Esophagus (tissue), 2 donors: ENCODE measurements around the gene LRRIQ3. TPM values are rescaled to one million over a fixed set of nuclear protein-coding genes. Genes with fewer than 3 reads are reported as not detected.

Experiments used
- H3K27ac ChIP-seq, 2 donors: one replicate each; pipeline ENCODE4 v1.5.1; 2013; ENCODE audit warnings: low read depth in 2 of 2, mild to moderate bottlenecking in 2 of 2, inconsistent platforms in 1 of 2, low read length in 1 of 2, moderate library complexity in 1 of 2
- H3K27me3 ChIP-seq, 2 donors: one replicate each; pipeline ENCODE4 v1.6.1; 2013; ENCODE audit warnings: low read length in 2 of 2, control low read depth in 1 of 2, mild to moderate bottlenecking in 1 of 2; ENCODE audit not compliant: insufficient read depth in 2 of 2, control insufficient read depth in 1 of 2
- H3K36me3 ChIP-seq, 2 donors: one replicate each; pipeline ENCODE4 v1.6.1; 2013; ENCODE audit warnings: low read length in 1 of 2; ENCODE audit not compliant: control insufficient read depth in 2 of 2, insufficient read depth in 2 of 2
- H3K4me1 ChIP-seq, 2 donors: one replicate each; pipeline ENCODE4 v1.6.1; 2013; ENCODE audit warnings: low read length in 1 of 2; ENCODE audit not compliant: control insufficient read depth in 2 of 2, insufficient read depth in 2 of 2
- H3K4me3 ChIP-seq, 2 donors: one replicate each; pipeline ENCODE4 v1.5.1; 2013; ENCODE audit warnings: low read length in 2 of 2, mild to moderate bottlenecking in 2 of 2, low read depth in 1 of 2, moderate library complexity in 1 of 2
- H3K9me3 ChIP-seq, 2 donors: one replicate each; pipeline ENCODE4 v1.6.1; 2013; ENCODE audit warnings: mild to moderate bottlenecking in 2 of 2, low read depth in 1 of 2, low read length in 1 of 2, moderate library complexity in 1 of 2; ENCODE audit not compliant: control insufficient read depth in 2 of 2, insufficient read depth in 1 of 2
- WGBS, 2 donors: extraction: QIAGEN DNeasy Blood & Tissue Kit; methylation state at CpG; one replicate each; pipeline ENCODE4 v1.1.7; 2013; 5-methylcytosine and 5-hydroxymethylcytosine counted together
- polyA plus RNA-seq, 2 donors: library from polyadenylated mRNA; stranded (reverse); fragments of 200-250 nt; gene quantifications; one replicate each; pipeline ENCODE4 v1.2.3, GENCODE V29; 2013
- donor health status: healthy with polysubstance abuse.
- donor health status: Bipolar disorder and iron deficiency.

The LRRIQ3 gene
- polyA plus RNA-seq, 2 donors: 0.26 to 0.35 TPM

DNA sequence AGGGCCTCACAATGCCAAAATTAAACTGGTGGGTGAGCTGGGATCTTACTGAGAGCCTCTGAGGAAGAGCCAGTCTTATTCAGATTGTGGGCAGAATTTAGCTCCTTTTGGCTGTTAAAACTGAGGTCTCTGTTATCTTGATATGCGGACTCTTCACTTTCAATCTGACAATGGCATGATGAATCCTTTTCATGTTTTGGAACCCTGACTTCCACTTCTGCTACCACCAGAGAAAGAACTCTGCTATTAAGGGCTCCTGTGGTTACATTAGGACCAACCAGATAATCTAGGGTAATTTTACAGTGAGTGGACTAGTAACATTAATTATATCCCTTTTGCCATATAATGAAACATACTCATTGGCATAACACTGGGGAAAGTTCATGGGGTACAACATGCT is 219.0 kb downstream of the LRRIQ3 start:
- no peaks in the 10 kb centered on the region for H3K9me3 ChIP-seq
- 88 to 92% methylated on average over 1 of the region's 1 CpG for WGBS, 2 donors
- H3K4me3 ChIP-seq: no peak overlapping the region
- H3K36me3 ChIP-seq: no peaks in the 10 kb centered on the region
- H3K27me3 ChIP-seq: no peaks in the 10 kb centered on the region
- H3K27ac ChIP-seq: no peak overlapping the region
- no peaks in the 10 kb centered on the region for H3K4me1 ChIP-seq

Other genes starting within 250 kb of the LRRIQ3 start
- 1 to 10 TPM; 5.9 to 6.6 TPM for gene FPGT, start 66 bp upstream of the LRRIQ3 start, polyA plus RNA-seq
- gene TNNI3K, start 37.2 kb upstream of the LRRIQ3 start, polyA plus RNA-seq: under 1 TPM; 0.35 to 0.41 TPM